NK-92 (cell line): Measurements from ENCODE around the gene SLX4IP.

Source experiments
- DNase-seq: peaks from one replicate; lab custom pipeline; 2025; ENCODE audit not compliant: unreplicated experiment; lab: John Stamatoyannopoulos, UW

Gene SLX4IP

GRCh38 chr20:10644458-10645204 is 209.5 kb downstream of the SLX4IP start:
- DNase-seq, result no peak

GRCh38 chr20:10645205-10645570 is 210.1 kb downstream of the SLX4IP start:
- no peak for DNase-seq

- DNase-seq, result no peak
Observed at GRCh38 chr20:10646006-10646405, 210.9 kb downstream of the SLX4IP start.

GRCh38 chr20:10646886-10647420 is 211.8 kb downstream of the SLX4IP start:
- no peak for DNase-seq

- no peak for DNase-seq
Observed at GRCh38 chr20:10647471-10647870, 212.4 kb downstream of the SLX4IP start.

GRCh38 chr20:10647909-10648308 is 212.8 kb downstream of the SLX4IP start:
- no peak for DNase-seq

- no peak for DNase-seq
Observed at GRCh38 chr20:10648651-10649050, 213.5 kb downstream of the SLX4IP start.

- no peak for DNase-seq
Observed at GRCh38 chr20:10649080-10649796, 214.1 kb downstream of the SLX4IP start.

GRCh38 chr20:10649797-10650160 is 214.7 kb downstream of the SLX4IP start:
- DNase-seq, result no peak

- no peak for DNase-seq
Observed at GRCh38 chr20:10651227-10651990, 216.3 kb downstream of the SLX4IP start.

- no peak for DNase-seq
Observed at GRCh38 chr20:10652185-10652584, 217.1 kb downstream of the SLX4IP start.

- DNase-seq, result no peak
Observed at GRCh38 chr20:10652660-10653261, 217.7 kb downstream of the SLX4IP start.

GRCh38 chr20:10653599-10654249 is 218.6 kb downstream of the SLX4IP start:
- no peak for DNase-seq

- no peak for DNase-seq
Observed at GRCh38 chr20:10654250-10654610, 219.1 kb downstream of the SLX4IP start.

- no peak for DNase-seq
Observed at GRCh38 chr20:10654630-10655029, 219.5 kb downstream of the SLX4IP start.

GRCh38 chr20:10655720-10656669 is 220.9 kb downstream of the SLX4IP start:
- DNase-seq, result no peak

GRCh38 chr20:10657453-10657852 is 222.3 kb downstream of the SLX4IP start:
- DNase-seq, result no peak

- no peak for DNase-seq
Observed at GRCh38 chr20:10658051-10658823, 223.1 kb downstream of the SLX4IP start.
